Measurements from ENCODE around the gene SLC26A5. TPM values are rescaled to one million over a fixed set of nuclear protein-coding genes. Genes with fewer than 3 reads are reported as not detected.

SLC26A5 gene
- total and polyA plus RNA-seq, 2 of the 8 experiments (the other 6 are each of a cell fraction or from before 2014, with no cell fraction given): 0.09 to 0.24 TPM

GRCh38 chr7:103418241-103418640, 27.8 kb downstream of the SLC26A5 start:
- H2AFZ ChIP-seq (ENCODE audit: low read length): no peak overlapping the region
- no peak overlapping the region for H3K4me2 ChIP-seq (ENCODE audit: insufficient read depth in 1 of 2, low read depth in 2 of 2, low read length in 2 of 2)
- POLR2A ChIA-PET (ENCODE audit: partially characterized antibody): no interaction called here
- H2BK12ac ChIP-seq (ENCODE audit: low read depth, low read length): no peak overlapping the region
- no peak overlapping the region for H2BK5ac ChIP-seq (ENCODE audit: low read depth, low read length)
- no peak overlapping the region for H3K14ac ChIP-seq (ENCODE audit: insufficient read length)
- no peaks in the 10 kb centered on the region for H3K79me2 ChIP-seq (ENCODE audit: control insufficient read depth in 1 of 2, insufficient read depth in 2 of 2, low read length in 2 of 2)
- no peak overlapping the region for H3K4me3 ChIP-seq (ENCODE audit: extremely low read depth in 1 of 4, insufficient read depth in 2 of 4, low read depth in 3 of 4, low read length in 4 of 4)
- no peak overlapping the region for H3K4ac ChIP-seq (replicated peaks; ENCODE audit: insufficient read length, low read depth, low read length)
- no peak overlapping the region for H4K91ac ChIP-seq (replicated peaks; ENCODE audit: insufficient read length, low read length)
- H3K9me3 ChIP-seq (ENCODE audit: insufficient read depth in 2 of 2, low read depth in 1 of 2, low read length in 1 of 2): no peaks in the 10 kb centered on the region
- no peak for DNase-seq (ENCODE audit: low read depth in 1 of 2, low spot score in 2 of 2)
- H4K20me1 ChIP-seq (replicated peaks in 1 of 2; ENCODE audit: control insufficient read depth in 1 of 2, insufficient read depth in 2 of 2, low read length in 2 of 2): no peaks in the 10 kb centered on the region
- H2BK15ac ChIP-seq (ENCODE audit: low read length): no peak overlapping the region
- TF ChIP-seq CTCF (IDR thresholded peaks at IDR 0.05; ENCODE audit: control extremely low read depth in 1 of 3, insufficient read depth in 1 of 3, low read depth in 1 of 3, low read length in 3 of 3) (no peak), ZNF274 (IDR thresholded peaks at IDR 0.05; ENCODE audit: borderline replicate concordance, extremely low read depth, low read length) (no peak), EGR1 (IDR thresholded peaks at IDR 0.05; ENCODE audit: borderline replicate concordance, low read depth, low read length) (no peak), PHF8 (conservative IDR thresholded peaks at IDR 0.05; ENCODE audit: low read depth, low read length) (no peak), MAFK (IDR thresholded peaks at IDR 0.05; ENCODE audit: low read depth, low read length) (no peak), HDAC2 (IDR thresholded peaks at IDR 0.05; ENCODE audit: borderline replicate concordance in 1 of 2, low read depth in 2 of 2, low read length in 2 of 2) (no peak), BCL11A (IDR thresholded peaks at IDR 0.05; ENCODE audit: low read depth in 2 of 2, low read length in 2 of 2) (no peak), SP1 (IDR thresholded peaks at IDR 0.05; ENCODE audit: low read depth, low read length) (no peak), CEBPB (IDR thresholded peaks at IDR 0.05; ENCODE audit: low read depth, low read length) (no peak)
- H2AK5ac ChIP-seq (ENCODE audit: low read depth, low read length): no peak overlapping the region
- no peaks in the 10 kb centered on the region for H3K27me3 ChIP-seq (replicated peaks in 1 of 4; ENCODE audit: control insufficient read depth in 3 of 4, extremely low read depth in 1 of 4, insufficient read depth in 3 of 4, low read length in 3 of 4)
- no peak overlapping the region for H4K8ac ChIP-seq (ENCODE audit: extremely low read depth, insufficient read depth, low read length)
- H3K79me1 ChIP-seq (ENCODE audit: low read depth, low read length): no peaks in the 10 kb centered on the region
- WGBS, 2 experiments (ENCODE audit: extremely low coverage in 1 of 2, insufficient coverage in 1 of 2, insufficient read length in 1 of 2, insufficient replicate concordance in 2 of 2, low coverage in 1 of 2, low lambda C conversion rate in 2 of 2, missing lambda C conversion rate in 1 of 2): 84% methylated on average over 3 of the region's 3 CpGs; no CpG with 5 or more reads in 1 of the 2 experiments
- no peaks in the 10 kb centered on the region; the same call in 1 of the 2 replicates for H3K23me2 ChIP-seq (ENCODE audit: low read depth, low read length)
- CTCF ChIA-PET (ENCODE audit: partially characterized antibody): interaction anchor here (1.0 to 1.4 kb wide), 2 partner anchors 13 to 28 kb away, joined by 3 to 4 read pairs; no protein-coding TSS in a partner anchor
- no peak overlapping the region for H3K27ac ChIP-seq (ENCODE audit: low read depth, low read length)
- no peaks in the 10 kb centered on the region for H3K4me1 ChIP-seq (replicated peaks in 1 of 4; ENCODE audit: control insufficient read depth in 3 of 4, insufficient read depth in 4 of 4, low read length in 3 of 4)
- no peak overlapping the region for H3K9ac ChIP-seq (replicated peaks in 1 of 4; ENCODE audit: extremely low read depth in 1 of 4, low read depth in 3 of 4, low read length in 3 of 4)
- no peaks in the 10 kb centered on the region for H3K36me3 ChIP-seq (ENCODE audit: control insufficient read depth in 2 of 4, insufficient read depth in 4 of 4, low read length in 3 of 4)
- H2BK20ac ChIP-seq (ENCODE audit: low read length): no peak overlapping the region
- no peak for FAIRE-seq
- no peak overlapping the region for H3K18ac ChIP-seq (ENCODE audit: extremely low read depth, low read length)
- no peak overlapping the region for H4K5ac ChIP-seq (ENCODE audit: insufficient read length, low read depth, low read length)
- H3K56ac ChIP-seq (replicated peaks; ENCODE audit: insufficient read length, low read depth, low read length): no peak overlapping the region
- H2BK120ac ChIP-seq (replicated peaks; ENCODE audit: low read depth, low read length): no peak overlapping the region
- H3K23ac ChIP-seq (ENCODE audit: insufficient read length): no peak overlapping the region
